Vagina (tissue), 2 donors: ENCODE measurements around the gene CENPB. TPM values are rescaled to one million over a fixed set of nuclear protein-coding genes. Genes with fewer than 3 reads are reported as not detected.
"Not testable (repeated sequence)": the region's sequence is repeated elsewhere in the genome, so short reads cannot be mapped to it uniquely, and the experiment has no call there.

ENCODE experiments used
- DNase-seq, 2 donors: peaks; one replicate each; pipeline ENCODE4 v3.0.0-alpha.2; 2017; ENCODE audit errors: extremely low spot score in 2 of 2
- H3K27ac ChIP-seq: fragments of 200-600 bp; sonication (generic); one replicate; pipeline ENCODE4 v1.5.1; 2019
- H3K27me3 ChIP-seq: fragments of 200-600 bp; sonication (generic); one replicate; pipeline ENCODE4 v1.5.1; 2019
- H3K36me3 ChIP-seq, 2 donors: fragments of 200-600 bp; sonication (generic); one replicate each; pipeline ENCODE4 v1.5.1; 2017 to 2019
- H3K4me1 ChIP-seq: fragments of 200-600 bp; sonication (generic); one replicate; pipeline ENCODE4 v1.5.1; 2019
- H3K4me3 ChIP-seq, 2 donors: fragments of 200-600 bp; sonication (generic); 1 replicate in 1 of 2; 2 replicates in 1 of 2; pipeline ENCODE4 v1.5.1; 2016 to 2019
- H3K9me3 ChIP-seq: fragments of 200-600 bp; sonication (generic); one replicate; pipeline ENCODE4 v1.5.1; 2019
- CTCF ChIP-seq, 3 experiments: fragments of 450-650 bp in 2 of 3; fragments of 200-600 bp in 1 of 3; sonication (generic) in 1 of 3; IDR thresholded peaks; one replicate each; pipeline ENCODE4 v1.5.1; 2017 to 2019; ENCODE audit warnings: antibody characterized with exemption in 3 of 3, mild to moderate bottlenecking in 2 of 3, moderate library complexity in 2 of 3
- POLR2A ChIP-seq, 2 donors: fragments of 450-650 bp; IDR thresholded peaks; one replicate each; pipeline ENCODE4 v1.6.1; 2017; ENCODE audit warnings: antibody characterized with exemption in 2 of 2, mild to moderate bottlenecking in 2 of 2, moderate library complexity in 2 of 2
- POLR2AphosphoS5 ChIP-seq, 2 donors: sonication (generic); formaldehyde crosslinking; IDR thresholded peaks; one replicate each; pipeline ENCODE4 v1.9.0; 2017; ENCODE audit warnings: antibody characterized with exemption in 2 of 2, mild to moderate bottlenecking in 2 of 2, low read depth in 1 of 2; ENCODE audit not compliant: insufficient read depth in 1 of 2
- intact Hi-C: fragments of 100-400 bp; cut with DNase I; formaldehyde crosslinking; loops from one replicate; pipeline ENCODE4 v1.15.1; 2023
- total RNA-seq: library from RNA; depleted of rRNA; stranded (reverse); fragments of >200 nt; gene quantifications from one replicate; pipeline ENCODE4 v1.2.3, GENCODE V29; 2016

CENPB gene
- 62.9 TPM for total RNA-seq

- Histone ChIP-seq H3K36me3 (peaks cover 0 to 6% of the 10 kb centered on the region in 2 donors), H3K27ac (peak within 1 kb of the TSS; percentile 80), H3K27me3 (no peaks in the 10 kb centered on the region), H3K4me3 (peak within 1 kb of the TSS; percentile 62 to 68), H3K9me3 (no peaks in the 10 kb centered on the region), H3K4me1 (peaks cover 55% of the 10 kb centered on the region)
- intact Hi-C loops: loop anchor here (2.0 kb wide), 1 partner anchor 32 kb away; no protein-coding TSS in a partner anchor
- peak in 1 of 2 donors; percentile 88 for DNase-seq
- TF ChIP-seq POLR2A (IDR thresholded peaks at IDR 0.05) (no peak), CTCF (IDR thresholded peaks at IDR 0.05) (peak; percentile 40 to 76 (median 60)), POLR2AphosphoS5 (IDR thresholded peaks at IDR 0.05; ENCODE audit: insufficient read depth in 1 of 2, low read depth in 1 of 2) (no peak)
These were observed at the start of gene CENPB for GRCh38 chr20:3786665-3787323. CENPB (minus strand) TSS chr20:3786740; CDS start chr20:3786483, 257 bp downstream.

- DNase-seq: no peak
- Histone ChIP-seq H3K36me3 (no peaks in the 10 kb centered on the region), H3K4me3 (no peak overlapping the region), H3K27ac (no peak overlapping the region), H3K27me3 (no peaks in the 10 kb centered on the region), H3K4me1 (no peaks in the 10 kb centered on the region), H3K9me3 (no peaks in the 10 kb centered on the region)
- TF ChIP-seq CTCF (IDR thresholded peaks at IDR 0.05): no peak
- no peak for TF ChIP-seq POLR2A (IDR thresholded peaks at IDR 0.05)
- TF ChIP-seq POLR2AphosphoS5 (IDR thresholded peaks at IDR 0.05; ENCODE audit: insufficient read depth in 1 of 2, low read depth in 1 of 2): no peak
- intact Hi-C loops: no loop called here
These were observed 49.6 kb upstream of the CENPB start for GRCh38 chr20:3836132-3836531.

GRCh38 chr20:3829891-3830290 is 43.4 kb upstream of the CENPB start:
- DNase-seq, H3K36me3 ChIP-seq: not testable (repeated sequence)

GRCh38 chr20:3828798-3829197 is 42.3 kb upstream of the CENPB start:
- no peaks in the 10 kb centered on the region for H3K4me1 ChIP-seq
- no peak overlapping the region for H3K27ac ChIP-seq
- intact Hi-C loops: no loop called here
- peaks cover 0 to 8% of the 10 kb centered on the region in 2 donors for H3K36me3 ChIP-seq
- TF ChIP-seq POLR2AphosphoS5 (IDR thresholded peaks at IDR 0.05; ENCODE audit: insufficient read depth in 1 of 2, low read depth in 1 of 2) (no peak), POLR2A (IDR thresholded peaks at IDR 0.05) (no peak), CTCF (IDR thresholded peaks at IDR 0.05) (no peak)
- no peaks in the 10 kb centered on the region for H3K27me3 ChIP-seq
- DNase-seq: no peak
- no peaks in the 10 kb centered on the region for H3K9me3 ChIP-seq
- no peak overlapping the region for H3K4me3 ChIP-seq

More at GRCh38 chr20:3829891-3830290, 43.4 kb upstream of the CENPB start:
- H3K4me3 ChIP-seq, H3K9me3 ChIP-seq, H3K27me3 ChIP-seq, intact Hi-C loops, H3K27ac ChIP-seq, H3K4me1 ChIP-seq: not testable (repeated sequence)

GRCh38 chr20:3826420-3826819 is 39.9 kb upstream of the CENPB start:
- Histone ChIP-seq H3K9me3 (no peaks in the 10 kb centered on the region), H3K4me1 (peaks cover 6% of the 10 kb centered on the region), H3K36me3 (peaks cover 0 to 21% of the 10 kb centered on the region in 2 donors), H3K27me3 (no peaks in the 10 kb centered on the region), H3K27ac (no peak overlapping the region), H3K4me3 (no peak overlapping the region)
- DNase-seq: no peak
- intact Hi-C loops: no loop called here
- TF ChIP-seq POLR2AphosphoS5 (IDR thresholded peaks at IDR 0.05; ENCODE audit: insufficient read depth in 1 of 2, low read depth in 1 of 2) (no peak), CTCF (IDR thresholded peaks at IDR 0.05) (no peak), POLR2A (IDR thresholded peaks at IDR 0.05) (no peak)
